H7 (cell line): ENCODE measurements around the gene SH3D21. TPM values are rescaled to one million over a fixed set of nuclear protein-coding genes. Genes with fewer than 3 reads are reported as not detected.

ENCODE experiments used
- DNase-seq: peaks from one replicate; pipeline ENCODE4 v3.0.0; 2012
- H3K27me3 ChIP-seq: 2 replicates; pipeline ENCODE4 v1.6.0; 2011; ENCODE audit warnings: mild to moderate bottlenecking, low read length; ENCODE audit not compliant: control insufficient read depth, insufficient read depth
- H3K36me3 ChIP-seq: replicated peaks from 2 replicates; pipeline ENCODE4 v1.5.1; 2011; ENCODE audit warnings: low read length; ENCODE audit not compliant: control insufficient read depth, insufficient read depth
- H3K4me3 ChIP-seq: 2 replicates; pipeline ENCODE4 v1.5.1; 2011; ENCODE audit warnings: low read depth, mild to moderate bottlenecking, control low read depth, low read length, moderate library complexity; ENCODE audit not compliant: insufficient read depth
- total RNA-seq: library from RNA; depleted of rRNA; stranded (reverse); fragments of >200 nt; shearing (Covaris generic); gene quantifications from 2 replicates; pipeline ENCODE4 v1.2.3, GENCODE V29; 2014; rRNA removed

SH3D21 gene
- total RNA-seq, result 4.7 and 4.8 TPM in 2 replicates

- Histone ChIP-seq H3K27me3 (peaks cover 2% of the 10 kb centered on the region; the same call in 1 of the 2 replicates), H3K36me3 (peaks cover 17% of the 10 kb centered on the region), H3K4me3 (peak within 1 kb of the TSS; percentile 89)
- DNase-seq, result peak; percentile 96
Observed at GRCh38 chr1:36306210-36306901, at the start of gene SH3D21. TSS of gene SH3D21 (plus strand) at chr1:36306368. CDS start at chr1:36306421, 53 bp downstream.

GRCh38 chr1:36256558-36257374, 49.4 kb upstream of the SH3D21 start:
- H3K4me3 ChIP-seq, result no peak overlapping the region
- H3K36me3 ChIP-seq, result peaks cover 4% of the 10 kb centered on the region
- H3K27me3 ChIP-seq, result no peaks in the 10 kb centered on the region
- DNase-seq, result no peak

GRCh38 chr1:36257375-36257767, 48.8 kb upstream of the SH3D21 start:
- Histone ChIP-seq H3K27me3 (no peaks in the 10 kb centered on the region), H3K36me3 (peaks cover 4% of the 10 kb centered on the region), H3K4me3 (no peak overlapping the region)
- peak; percentile 24 for DNase-seq

- H3K27me3 ChIP-seq, result no peaks in the 10 kb centered on the region
- peaks cover 4% of the 10 kb centered on the region for H3K36me3 ChIP-seq
- no peak overlapping the region for H3K4me3 ChIP-seq
- no peak for DNase-seq
Observed at GRCh38 chr1:36258960-36259344, 47.2 kb upstream of the SH3D21 start.

- Histone ChIP-seq H3K4me3 (no peak overlapping the region), H3K27me3 (no peaks in the 10 kb centered on the region), H3K36me3 (peaks cover 10% of the 10 kb centered on the region)
- DNase-seq, result no peak
Observed at GRCh38 chr1:36268981-36269380, 37.2 kb upstream of the SH3D21 start.

GRCh38 chr1:36269408-36269838, 36.7 kb upstream of the SH3D21 start:
- DNase-seq, result no peak
- Histone ChIP-seq H3K36me3 (peaks cover 9% of the 10 kb centered on the region), H3K4me3 (no peak overlapping the region), H3K27me3 (no peaks in the 10 kb centered on the region)

GRCh38 chr1:36273024-36273423, 33.1 kb upstream of the SH3D21 start:
- peaks cover 9% of the 10 kb centered on the region for H3K36me3 ChIP-seq
- no peak overlapping the region for H3K4me3 ChIP-seq
- H3K27me3 ChIP-seq, result no peaks in the 10 kb centered on the region
- DNase-seq, result no peak

- Histone ChIP-seq H3K36me3 (peaks cover 6% of the 10 kb centered on the region), H3K27me3 (no peaks in the 10 kb centered on the region), H3K4me3 (no peak overlapping the region)
- no peak for DNase-seq
Observed at GRCh38 chr1:36274201-36274600, 32.0 kb upstream of the SH3D21 start.

- peaks cover 3% of the 10 kb centered on the region for H3K36me3 ChIP-seq
- H3K4me3 ChIP-seq, result no peak overlapping the region
- no peak for DNase-seq
- no peaks in the 10 kb centered on the region for H3K27me3 ChIP-seq
Observed at GRCh38 chr1:36276688-36277087, 29.5 kb upstream of the SH3D21 start.

GRCh38 chr1:36279110-36279788, 26.9 kb upstream of the SH3D21 start:
- H3K36me3 ChIP-seq, result peaks cover 7% of the 10 kb centered on the region
- no peak overlapping the region for H3K4me3 ChIP-seq
- H3K27me3 ChIP-seq, result no peaks in the 10 kb centered on the region
- no peak for DNase-seq

GRCh38 chr1:36279789-36280296, 26.3 kb upstream of the SH3D21 start:
- peaks cover 7% of the 10 kb centered on the region for H3K36me3 ChIP-seq

GRCh38 chr1:36284061-36284460, 22.1 kb upstream of the SH3D21 start:
- no peak for DNase-seq
- Histone ChIP-seq H3K4me3 (no peak overlapping the region), H3K36me3 (peaks cover 26% of the 10 kb centered on the region), H3K27me3 (no peaks in the 10 kb centered on the region)

More at GRCh38 chr1:36279789-36280296, 26.3 kb upstream of the SH3D21 start:
- no peak overlapping the region for H3K4me3 ChIP-seq
- no peaks in the 10 kb centered on the region for H3K27me3 ChIP-seq
- DNase-seq, result no peak

- Histone ChIP-seq H3K27me3 (no peaks in the 10 kb centered on the region), H3K4me3 (no peak overlapping the region), H3K36me3 (peaks cover 29% of the 10 kb centered on the region)
- no peak for DNase-seq
Observed at GRCh38 chr1:36284517-36284916, 21.7 kb upstream of the SH3D21 start.

- no peak overlapping the region for H3K4me3 ChIP-seq
- peak; percentile 85 for DNase-seq
- peaks cover 35% of the 10 kb centered on the region for H3K36me3 ChIP-seq
- H3K27me3 ChIP-seq, result no peaks in the 10 kb centered on the region
Observed at GRCh38 chr1:36285443-36286101, 20.6 kb upstream of the SH3D21 start.
